ENCODE data around the gene HMCN2. TPM values are rescaled to one million over a fixed set of nuclear protein-coding genes. Genes with fewer than 3 reads are reported as not detected.

The HMCN2 gene
- total RNA-seq, 1 experiment from 2014 or later, result 15.7 TPM

GRCh38 chr9:130483371-130483971, 217.9 kb downstream of the HMCN2 start:
- DNase-seq (ENCODE audit: low read depth), result no peak

Other genes with a start within 250 kb of the HMCN2 start
- gene FNBP1, start 222.6 kb upstream of the HMCN2 start, total RNA-seq (2014; rRNA removed), result 11.5 and 16.8 TPM in 2 replicates
- 17.7 and 20.3 TPM in 2 replicates for gene GPR107, start 211.9 kb upstream of the HMCN2 start, total RNA-seq (2014; rRNA removed)
- gene NCS1, start 93.4 kb upstream of the HMCN2 start, total RNA-seq (2014; rRNA removed), result 65.1 and 70.1 TPM in 2 replicates
- 73.1 and 116 TPM in 2 replicates for gene ASS1, start 179.2 kb downstream of the HMCN2 start, total RNA-seq (2014; rRNA removed)

Data from LHCN-M2 (cell line).